Type B pancreatic cell (in vitro differentiated cells): ENCODE results near the gene PPARG. TPM values are rescaled to one million over a fixed set of nuclear protein-coding genes. Genes with fewer than 3 reads are reported as not detected.

Experiments
- DNase-seq: peaks from one replicate; pipeline ENCODE4 v3.0.0; 2021; ENCODE audit warnings: mixed read lengths; ENCODE audit not compliant: unreplicated experiment; ENCODE audit errors: extremely low spot score
- H3K27ac Mint-ChIP-seq: 2 replicates; pipeline ENCODE4 v1.8.0; 2021; ENCODE audit warnings: mild to moderate bottlenecking, mixed read lengths
- H3K27me3 Mint-ChIP-seq: 2 replicates; pipeline ENCODE4 v1.8.0; 2021; ENCODE audit warnings: mixed read lengths
- H3K36me3 Mint-ChIP-seq: 2 replicates; pipeline ENCODE4 v1.8.0; 2021; ENCODE audit warnings: mixed read lengths
- H3K4me1 Mint-ChIP-seq: one replicate; pipeline ENCODE4 v1.8.0; 2021; ENCODE audit warnings: mixed read lengths; ENCODE audit not compliant: unreplicated experiment
- H3K4me3 Mint-ChIP-seq: 2 replicates; pipeline ENCODE4 v1.8.0; 2021; ENCODE audit warnings: mild to moderate bottlenecking, mixed read lengths
- H3K9me3 Mint-ChIP-seq: 2 replicates; pipeline ENCODE4 v1.8.0; 2021; ENCODE audit warnings: mixed read lengths
- CTCF ChIP-seq: fragments of 200-600 bp; sonication (generic); conservative IDR thresholded peaks from 2 replicates; pipeline ENCODE4 v1.5.0; 2021; ENCODE audit warnings: antibody characterized with exemption, mild to moderate bottlenecking
- total RNA-seq: library from RNA; stranded (reverse); gene quantifications from 2 replicates; pipeline ENCODE4 v1.2.1, GENCODE V29; 2021; ENCODE audit warnings: low replicate concordance

The PPARG gene
- total RNA-seq, 1 donor from 2014 or later: 21.5 TPM

GRCh38 chr3:12449889-12450682, 161.2 kb downstream of the PPARG start:
- H3K4me1 Mint-ChIP-seq: peaks cover 6% of the 10 kb centered on the region
- TF ChIP-seq CTCF: no peak
- H3K27me3 Mint-ChIP-seq: peaks cover 13% of the 10 kb centered on the region
- H3K36me3 Mint-ChIP-seq: no peaks in the 10 kb centered on the region
- no peak overlapping the region for H3K4me3 Mint-ChIP-seq
- H3K27ac Mint-ChIP-seq: no peak overlapping the region
- H3K9me3 Mint-ChIP-seq: no peaks in the 10 kb centered on the region
- no peak for DNase-seq

GRCh38 chr3:12451481-12451880, 162.6 kb downstream of the PPARG start:
- Mint-ChIP-seq H3K9me3 (no peaks in the 10 kb centered on the region), H3K4me3 (no peak overlapping the region), H3K36me3 (no peaks in the 10 kb centered on the region), H3K4me1 (no peaks in the 10 kb centered on the region), H3K27me3 (peaks cover 3% of the 10 kb centered on the region), H3K27ac (no peak overlapping the region)
- TF ChIP-seq CTCF: no peak
- no peak for DNase-seq

- H3K9me3 Mint-ChIP-seq: no peaks in the 10 kb centered on the region
- H3K27me3 Mint-ChIP-seq: peaks cover 3% of the 10 kb centered on the region
- no peaks in the 10 kb centered on the region for H3K4me1 Mint-ChIP-seq
Measured at GRCh38 chr3:12451960-12452359, 163.1 kb downstream of the PPARG start.

GRCh38 chr3:12452361-12453330, 163.8 kb downstream of the PPARG start:
- TF ChIP-seq CTCF: no peak
- Mint-ChIP-seq H3K27ac (no peak overlapping the region), H3K36me3 (no peaks in the 10 kb centered on the region), H3K9me3 (no peaks in the 10 kb centered on the region), H3K4me1 (no peaks in the 10 kb centered on the region), H3K4me3 (no peak overlapping the region), H3K27me3 (no peaks in the 10 kb centered on the region)
- DNase-seq: no peak

More at GRCh38 chr3:12451960-12452359, 163.1 kb downstream of the PPARG start:
- H3K27ac Mint-ChIP-seq: no peak overlapping the region
- TF ChIP-seq CTCF: no peak
- no peaks in the 10 kb centered on the region for H3K36me3 Mint-ChIP-seq
- DNase-seq: no peak
- no peak overlapping the region for H3K4me3 Mint-ChIP-seq

- no peak overlapping the region for H3K4me3 Mint-ChIP-seq
- no peak overlapping the region for H3K27ac Mint-ChIP-seq
- no peaks in the 10 kb centered on the region for H3K36me3 Mint-ChIP-seq
- H3K27me3 Mint-ChIP-seq: peaks cover 3% of the 10 kb centered on the region
- DNase-seq: no peak
- TF ChIP-seq CTCF: no peak
- no peaks in the 10 kb centered on the region for H3K4me1 Mint-ChIP-seq
- no peaks in the 10 kb centered on the region for H3K9me3 Mint-ChIP-seq
Measured at GRCh38 chr3:12454076-12454815, 165.4 kb downstream of the PPARG start.
